H9 (cell line): ENCODE data around the gene APLF. TPM values are rescaled to one million over a fixed set of nuclear protein-coding genes. Genes with fewer than 3 reads are reported as not detected.

ENCODE experiments used
- DNase-seq: peaks from one replicate; pipeline ENCODE4 v3.0.0-alpha.2; 2017
- H2AFZ ChIP-seq: one replicate; pipeline ENCODE4 v1.6.1; 2013; ENCODE audit warnings: mild to moderate bottlenecking, low read length, control low read depth, moderate library complexity
- H2AK5ac ChIP-seq: 2 replicates; pipeline ENCODE4 v1.6.1; 2013; ENCODE audit warnings: low read length, control low read depth, mixed read lengths; ENCODE audit not compliant: insufficient read length
- H2BK120ac ChIP-seq: one replicate; pipeline ENCODE4 v1.6.1; 2013; ENCODE audit warnings: low read depth, mild to moderate bottlenecking, low read length, control low read depth, inconsistent platforms; ENCODE audit not compliant: poor library complexity, severe bottlenecking
- H2BK12ac ChIP-seq: 2 replicates; pipeline ENCODE4 v1.6.1; 2013; ENCODE audit warnings: low read length, control low read depth, mixed read lengths, low read depth; ENCODE audit not compliant: insufficient read length
- H2BK15ac ChIP-seq: 2 replicates; pipeline ENCODE4 v1.6.1; 2013; ENCODE audit warnings: low read depth, low read length, control low read depth
- H2BK20ac ChIP-seq: one replicate; pipeline ENCODE4 v1.6.1; 2013; ENCODE audit warnings: low read depth, mild to moderate bottlenecking, low read length, control low read depth, inconsistent platforms; ENCODE audit not compliant: poor library complexity, severe bottlenecking
- H2BK5ac ChIP-seq: 2 replicates; pipeline ENCODE4 v1.6.1; 2013; ENCODE audit warnings: low read length, control low read depth, mixed read lengths; ENCODE audit not compliant: insufficient read length
- H3K14ac ChIP-seq: 2 replicates; pipeline ENCODE4 v1.6.1; 2013; ENCODE audit warnings: low read length, control low read depth; ENCODE audit not compliant: insufficient read depth
- H3K18ac ChIP-seq: 2 replicates; pipeline ENCODE4 v1.6.1; 2013; ENCODE audit warnings: low read depth, mild to moderate bottlenecking, mixed read lengths, low read length, control low read depth; ENCODE audit not compliant: insufficient read length
- H3K23ac ChIP-seq: 2 replicates; pipeline ENCODE4 v1.6.1; 2013; ENCODE audit warnings: low read length, control low read depth, mixed read lengths, low read depth; ENCODE audit not compliant: insufficient read length
- H3K23me2 ChIP-seq: 2 replicates; pipeline ENCODE4 v1.6.1; 2013; ENCODE audit warnings: low read depth, mild to moderate bottlenecking, mixed read lengths, low read length, control low read depth; ENCODE audit not compliant: insufficient read length, poor library complexity, severe bottlenecking
- H3K27ac ChIP-seq: 2 replicates; pipeline ENCODE4 v1.5.1; 2013; ENCODE audit warnings: low read length, control low read depth, mixed read lengths, low read depth; ENCODE audit not compliant: insufficient read length
- H3K27me3 ChIP-seq: 2 replicates; pipeline ENCODE4 v1.6.1; 2013; ENCODE audit warnings: low read length, control low read depth, inconsistent platforms; ENCODE audit not compliant: insufficient read depth
- H3K4ac ChIP-seq: 2 replicates; pipeline ENCODE4 v1.6.1; 2013; ENCODE audit warnings: low read depth, mild to moderate bottlenecking, control low read depth, inconsistent platforms, low read length, moderate library complexity
- H3K4me1 ChIP-seq: 2 replicates; pipeline ENCODE4 v1.6.1; 2013; ENCODE audit warnings: low read length, control low read depth, inconsistent platforms; ENCODE audit not compliant: insufficient read depth
- H3K4me2 ChIP-seq: 2 replicates; pipeline ENCODE4 v1.6.1; 2013; ENCODE audit warnings: low read length, control low read depth, mixed read lengths; ENCODE audit not compliant: insufficient read length, insufficient read depth
- H3K56ac ChIP-seq: 2 replicates; pipeline ENCODE4 v1.6.1; 2013; ENCODE audit warnings: low read depth, mild to moderate bottlenecking, mixed read lengths, low read length, control low read depth; ENCODE audit not compliant: insufficient read length
- H3K79me1 ChIP-seq: 2 replicates; pipeline ENCODE4 v1.6.1; 2013; ENCODE audit warnings: low read depth, mild to moderate bottlenecking, moderate library complexity, low read length, control low read depth, inconsistent platforms; ENCODE audit not compliant: insufficient read depth, poor library complexity, severe bottlenecking
- H3K79me2 ChIP-seq: 2 replicates; pipeline ENCODE4 v1.6.1; 2013; ENCODE audit warnings: low read length, control low read depth, inconsistent platforms; ENCODE audit not compliant: insufficient read depth
- H3K9ac ChIP-seq: 2 replicates; pipeline ENCODE4 v1.6.1; 2013; ENCODE audit warnings: low read length, control low read depth, mixed read lengths; ENCODE audit not compliant: insufficient read length; ENCODE audit errors: extremely low read depth
- H3K9me3 ChIP-seq: one replicate; pipeline ENCODE4 v1.6.1; 2013; ENCODE audit warnings: low read depth, low read length, inconsistent platforms; ENCODE audit not compliant: control insufficient read depth
- H3T11ph ChIP-seq: one replicate; pipeline ENCODE4 v1.6.1; 2013; ENCODE audit warnings: mild to moderate bottlenecking, low read length, control low read depth, inconsistent platforms
- H4K20me1 ChIP-seq: one replicate; pipeline ENCODE4 v1.6.1; 2013; ENCODE audit not compliant: control insufficient read depth, insufficient read length, insufficient read depth
- H4K5ac ChIP-seq: 2 replicates; pipeline ENCODE4 v1.6.1; 2013; ENCODE audit warnings: low read depth, mild to moderate bottlenecking, mixed read lengths, low read length, control low read depth; ENCODE audit not compliant: insufficient read length
- H4K8ac ChIP-seq: replicated peaks from 2 replicates; pipeline ENCODE4 v1.6.1; 2013; ENCODE audit warnings: low read length, control low read depth, mixed read lengths, low read depth; ENCODE audit not compliant: insufficient read length
- H4K91ac ChIP-seq: 2 replicates; pipeline ENCODE4 v1.6.1; 2013; ENCODE audit warnings: low read depth, mild to moderate bottlenecking, moderate library complexity, mixed read lengths, low read length, control low read depth; ENCODE audit not compliant: insufficient read length
- H3K27ac Mint-ChIP-seq, 3 experiments: 2 replicates in 2 of 3; 3 replicates in 1 of 3; pipeline ENCODE4 v1.8.0; 2020 to 2021; ENCODE audit warnings: mixed read lengths in 3 of 3, mild to moderate bottlenecking in 1 of 3, moderate library complexity in 1 of 3
- H3K27me3 Mint-ChIP-seq: 2 replicates; pipeline ENCODE4 v1.8.0; 2021; ENCODE audit warnings: low read depth, mild to moderate bottlenecking, moderate library complexity, mixed read lengths
- H3K36me3 Mint-ChIP-seq, 3 experiments: 2 replicates in 2 of 3; 3 replicates in 1 of 3; pipeline ENCODE4 v1.8.0; 2020 to 2021; ENCODE audit warnings: low read depth in 3 of 3, mixed read lengths in 3 of 3; ENCODE audit not compliant: insufficient read depth in 1 of 3
- H3K4me1 Mint-ChIP-seq, 2 experiments: 2 replicates each; pipeline ENCODE4 v1.8.0; 2020; ENCODE audit warnings: mixed read lengths in 2 of 2
- H3K4me3 Mint-ChIP-seq, 2 experiments: 2 replicates in 1 of 2; 3 replicates in 1 of 2; pipeline ENCODE4 v1.8.0; 2020 to 2021; ENCODE audit warnings: mild to moderate bottlenecking in 2 of 2, mixed read lengths in 2 of 2, moderate library complexity in 1 of 2
- H3K9me3 Mint-ChIP-seq, 2 experiments: 2 replicates in 1 of 2; 3 replicates in 1 of 2; pipeline ENCODE4 v1.8.0; 2020; ENCODE audit warnings: mild to moderate bottlenecking in 2 of 2, mixed read lengths in 2 of 2, moderate library complexity in 1 of 2
- WGBS: extraction: QIAGEN DNeasy Blood & Tissue Kit; methylation state at CpG from one replicate; pipeline ENCODE4 v1.1.7; 2013; ENCODE audit warnings: missing lambda C conversion rate, low lambda C conversion rate, mixed read lengths; ENCODE audit not compliant: insufficient read length; ENCODE audit errors: extremely low coverage; 5-methylcytosine and 5-hydroxymethylcytosine counted together
- total RNA-seq: library from RNA; stranded (reverse); gene quantifications from 2 replicates; pipeline ENCODE4 v1.2.1, GENCODE V29; 2021
- TF ChIP-seq, protein P1 (sequence below): fragments of 200-600 bp; sonication (generic); conservative IDR thresholded peaks from 3 replicates; pipeline ENCODE4 v1.8.0; 2021; ENCODE audit warnings: antibody characterized with exemption, mild to moderate bottlenecking

The APLF gene
- total RNA-seq, 1 experiment from 2014 or later: 3.7 TPM

GRCh38 chr2:68436270-68436669 is 31.1 kb upstream of the APLF start:
- H3K27ac ChIP-seq: no peak overlapping the region
- H3K79me2 ChIP-seq: no peaks in the 10 kb centered on the region
- no peak overlapping the region for H2BK15ac ChIP-seq
- no peak overlapping the region for H3K4ac ChIP-seq
- TF ChIP-seq, protein P1, sequence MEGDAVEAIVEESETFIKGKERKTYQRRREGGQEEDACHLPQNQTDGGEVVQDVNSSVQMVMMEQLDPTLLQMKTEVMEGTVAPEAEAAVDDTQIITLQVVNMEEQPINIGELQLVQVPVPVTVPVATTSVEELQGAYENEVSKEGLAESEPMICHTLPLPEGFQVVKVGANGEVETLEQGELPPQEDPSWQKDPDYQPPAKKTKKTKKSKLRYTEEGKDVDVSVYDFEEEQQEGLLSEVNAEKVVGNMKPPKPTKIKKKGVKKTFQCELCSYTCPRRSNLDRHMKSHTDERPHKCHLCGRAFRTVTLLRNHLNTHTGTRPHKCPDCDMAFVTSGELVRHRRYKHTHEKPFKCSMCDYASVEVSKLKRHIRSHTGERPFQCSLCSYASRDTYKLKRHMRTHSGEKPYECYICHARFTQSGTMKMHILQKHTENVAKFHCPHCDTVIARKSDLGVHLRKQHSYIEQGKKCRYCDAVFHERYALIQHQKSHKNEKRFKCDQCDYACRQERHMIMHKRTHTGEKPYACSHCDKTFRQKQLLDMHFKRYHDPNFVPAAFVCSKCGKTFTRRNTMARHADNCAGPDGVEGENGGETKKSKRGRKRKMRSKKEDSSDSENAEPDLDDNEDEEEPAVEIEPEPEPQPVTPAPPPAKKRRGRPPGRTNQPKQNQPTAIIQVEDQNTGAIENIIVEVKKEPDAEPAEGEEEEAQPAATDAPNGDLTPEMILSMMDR: no peak
- no peaks in the 10 kb centered on the region for H3K9me3 ChIP-seq
- Mint-ChIP-seq H3K36me3 (no peaks in the 10 kb centered on the region), H3K4me1 (peaks cover under 1 to 7% of the 10 kb centered on the region in 2 experiments; a peak in 3 of 4 replicates), H3K27me3 (no peaks in the 10 kb centered on the region), H3K9me3 (no peaks in the 10 kb centered on the region; a peak in 2 of 5 replicates), H3K4me3 (no peak overlapping the region; a peak in 1 of 5 replicates), H3K27ac (no peak overlapping the region)
- H2BK5ac ChIP-seq: no peak overlapping the region
- no peaks in the 10 kb centered on the region for H3K27me3 ChIP-seq
- no peak overlapping the region for H3K14ac ChIP-seq
- no peak overlapping the region for H4K5ac ChIP-seq
- DNase-seq: no peak
- H4K8ac ChIP-seq: no peak overlapping the region
- no peak overlapping the region for H2BK20ac ChIP-seq
- no peak overlapping the region for H4K91ac ChIP-seq
- no peak overlapping the region for H2AK5ac ChIP-seq
- no CpG with 5 or more reads among the region's 4 CpGs for WGBS
- no peak overlapping the region for H3K18ac ChIP-seq
- H3K4me1 ChIP-seq: no peaks in the 10 kb centered on the region; the same call in 1 of the 2 replicates
- no peaks in the 10 kb centered on the region for H3K23me2 ChIP-seq
- no peaks in the 10 kb centered on the region for H4K20me1 ChIP-seq
- H2AFZ ChIP-seq: no peak overlapping the region
- H3K4me2 ChIP-seq: no peak overlapping the region
- H3K79me1 ChIP-seq: no peaks in the 10 kb centered on the region
- no peak overlapping the region for H3K56ac ChIP-seq
- H2BK12ac ChIP-seq: no peak overlapping the region
- H2BK120ac ChIP-seq: no peak overlapping the region
- no peak overlapping the region for H3T11ph ChIP-seq
- no peak overlapping the region for H3K9ac ChIP-seq
- H3K23ac ChIP-seq: no peak overlapping the region
